Pancreas (tissue), 10 donors: ENCODE measurements around the gene ALDH1A1. TPM values are rescaled to one million over a fixed set of nuclear protein-coding genes. Genes with fewer than 3 reads are reported as not detected.
A peak's percentile ranks its signal among the peaks of the same experiment; 100 is the strongest.

ENCODE experiments used
- ATAC-seq, 4 donors: fragments of 200-7000 bp; cut with Tn5 transposase; one replicate each; pipeline versions ENCODE4 v1.8.0 to v1.9.1; 2020; ENCODE audit warnings: mild to moderate bottlenecking in 4 of 4, moderate library complexity in 4 of 4
- DNase-seq, 6 donors: peaks; one replicate each; pipeline ENCODE4 v3.0.0-alpha.2; 2020
- FAIRE-seq: peaks from 2 replicates; lab custom pipeline; 2012; peaks lifted over from hg19 to GRCh38; lab: Jason Lieb, UNC
- H3K27ac ChIP-seq, 4 donors: fragments of 200-600 bp; sonication (generic); 1 replicate in 3 of 4; 2 replicates in 1 of 4; pipeline versions ENCODE4 v1.5.0 to v1.8.0; 2020
- H3K27me3 ChIP-seq, 4 donors: fragments of 200-600 bp; one replicate each; pipeline ENCODE4 v1.8.0; 2021
- H3K36me3 ChIP-seq, 3 donors: fragments of 200-600 bp; sonication (generic) in 1 of 3; one replicate each; pipeline versions ENCODE4 v1.5.0 to v1.8.0; 2020 to 2021
- H3K4me1 ChIP-seq, 3 donors: fragments of 200-600 bp; one replicate each; pipeline ENCODE4 v1.8.0; 2021
- H3K4me3 ChIP-seq, 4 donors: fragments of 200-600 bp; sonication (generic) in 2 of 4; one replicate each; pipeline versions ENCODE4 v1.5.0 to v1.8.0; 2020 to 2021
- H3K9me3 ChIP-seq, 4 donors: fragments of 200-600 bp; one replicate each; pipeline ENCODE4 v1.8.0; 2021
- CTCF ChIP-seq, 4 donors: fragments of 200-600 bp; sonication (generic) in 3 of 4; IDR thresholded peaks; one replicate each; pipeline versions ENCODE4 v1.5.0 to v1.8.0; 2021; ENCODE audit warnings: antibody characterized with exemption in 4 of 4
- WGBS, 2 donors: extraction: QIAGEN DNeasy Blood & Tissue Kit; methylation state at CpG; one replicate each; pipeline ENCODE4 v1.1.7; 2013; 5-methylcytosine and 5-hydroxymethylcytosine counted together
- intact Hi-C, 3 donors: fragments of 100-400 bp; cut with DNase I; formaldehyde crosslinking; loops; one replicate each; pipeline versions ENCODE4 v1.11.1 to v1.14.2; 2022
- polyA plus RNA-seq, 2 donors: library from polyadenylated mRNA; stranded (reverse); fragments of 200-250 nt; gene quantifications; one replicate each; pipeline ENCODE4 v1.2.3, GENCODE V29; 2013
- total RNA-seq, 6 donors: library from RNA; stranded (reverse); fragmentation: NEBNext Ultra II Directional in 4 of 6; extraction: Animal tissue kit (Norgen Biotek cat#: 25700) in 4 of 6; gene quantifications; one replicate each; pipeline versions ENCODE4 v1.2.1 to v1.2.4, GENCODE V29; 2021 to 2023
- donor health status: healthy with polysubstance abuse.
- donor health status: DM: no; HTN: no; CAD: no; lungs with moderate emphysema.
- donor health status: DM: no; HTN: no; CAD: no.
- donor health status: control.
- donor health status: control.
- donor health status: Bipolar disorder and iron deficiency.
- donor health status: DM: yes; HTN: yes; CAD: no.
- donor health status: DM: no; HTN: no; CAD: no.
- donor health status: DM: no; HTN: no; CAD: no.
- donor health status: DM: yes; HTN: yes; CAD: no.

Gene ALDH1A1
- total and polyA plus RNA-seq, 8 donors: 141 to 275 (median 176) TPM

GRCh38 chr9:72884508-72884907 lies 68.3 kb downstream of the ALDH1A1 start:
- H3K27ac ChIP-seq: no peak overlapping the region
- DNase-seq (no peak), FAIRE-seq (no peak), ATAC-seq (no peak)
- WGBS, 2 donors: 66 to 79% methylated on average over 1 of the region's 1 CpG
- TF ChIP-seq CTCF (IDR thresholded peaks at IDR 0.05): no peak
- H3K36me3 ChIP-seq: no peaks in the 10 kb centered on the region
- H3K4me1 ChIP-seq: no peaks in the 10 kb centered on the region
- H3K9me3 ChIP-seq: no peaks in the 10 kb centered on the region
- H3K27me3 ChIP-seq: no peaks in the 10 kb centered on the region
- intact Hi-C loops: no loop called here
- no peak overlapping the region for H3K4me3 ChIP-seq

GRCh38 chr9:72883875-72884274 lies 69.0 kb downstream of the ALDH1A1 start:
- H3K36me3 ChIP-seq: no peaks in the 10 kb centered on the region
- no peak for ATAC-seq
- no peaks in the 10 kb centered on the region for H3K27me3 ChIP-seq
- intact Hi-C loops: no loop called here
- H3K27ac ChIP-seq: no peak overlapping the region
- H3K4me1 ChIP-seq: no peaks in the 10 kb centered on the region
- DNase-seq: no peak
- no peaks in the 10 kb centered on the region for H3K9me3 ChIP-seq
- 92 to 94% methylated on average over 3 of the region's 3 CpGs for WGBS, 2 donors
- FAIRE-seq: no peak
- TF ChIP-seq CTCF (IDR thresholded peaks at IDR 0.05): no peak
- H3K4me3 ChIP-seq: no peak overlapping the region

- WGBS, 2 donors: 91 to 95% methylated on average over 6 of the region's 6 CpGs
- H3K27ac ChIP-seq: no peak overlapping the region
- peak in 2 of 4 donors; percentile 52 to 58 for ATAC-seq
Observed at GRCh38 chr9:72882117-72882775, 70.6 kb downstream of the ALDH1A1 start.

GRCh38 chr9:72880821-72881220 lies 72.0 kb downstream of the ALDH1A1 start:
- intact Hi-C loops: no loop called here
- Histone ChIP-seq H3K4me3 (no peak overlapping the region), H3K27me3 (no peaks in the 10 kb centered on the region), H3K4me1 (no peaks in the 10 kb centered on the region), H3K27ac (no peak overlapping the region), H3K36me3 (no peaks in the 10 kb centered on the region), H3K9me3 (no peaks in the 10 kb centered on the region)
- no peak for DNase-seq
- no peak for ATAC-seq
- no peak for FAIRE-seq
- 75 to 83% methylated on average over 2 of the region's 2 CpGs for WGBS, 2 donors
- no peak for TF ChIP-seq CTCF (IDR thresholded peaks at IDR 0.05)

More at GRCh38 chr9:72882117-72882775, 70.6 kb downstream of the ALDH1A1 start:
- Histone ChIP-seq H3K4me1 (no peaks in the 10 kb centered on the region), H3K4me3 (no peak overlapping the region), H3K27me3 (no peaks in the 10 kb centered on the region), H3K9me3 (no peaks in the 10 kb centered on the region), H3K36me3 (no peaks in the 10 kb centered on the region)
- no peak for FAIRE-seq
- intact Hi-C loops: no loop called here
- peak in 1 of 6 donors; percentile 19 for DNase-seq
- no peak for TF ChIP-seq CTCF (IDR thresholded peaks at IDR 0.05)

- H3K36me3 ChIP-seq: no peaks in the 10 kb centered on the region
- FAIRE-seq (no peak), ATAC-seq (no peak), DNase-seq (no peak)
- H3K4me1 ChIP-seq: no peaks in the 10 kb centered on the region
- no peak overlapping the region for H3K27ac ChIP-seq
- intact Hi-C loops: loop anchor here in 2 of 3 donors (10.0 kb wide), 2 partner anchors 200 to 210 kb away; no protein-coding TSS in a partner anchor
- H3K9me3 ChIP-seq: no peaks in the 10 kb centered on the region
- no peak for TF ChIP-seq CTCF (IDR thresholded peaks at IDR 0.05)
- H3K27me3 ChIP-seq: no peaks in the 10 kb centered on the region
- H3K4me3 ChIP-seq: no peak overlapping the region
Observed at GRCh38 chr9:72875221-72875620, 77.6 kb downstream of the ALDH1A1 start.
